DMS153 (cell line): ENCODE data around the gene LCN9.
"Not testable (repeated sequence)": the region's sequence is repeated elsewhere in the genome, so short reads cannot be mapped to it uniquely, and the experiment has no call there.

Source experiments
- DNase-seq: peaks from one replicate; lab custom pipeline; 2025; lab: John Stamatoyannopoulos, UW

LCN9 gene

DNA sequence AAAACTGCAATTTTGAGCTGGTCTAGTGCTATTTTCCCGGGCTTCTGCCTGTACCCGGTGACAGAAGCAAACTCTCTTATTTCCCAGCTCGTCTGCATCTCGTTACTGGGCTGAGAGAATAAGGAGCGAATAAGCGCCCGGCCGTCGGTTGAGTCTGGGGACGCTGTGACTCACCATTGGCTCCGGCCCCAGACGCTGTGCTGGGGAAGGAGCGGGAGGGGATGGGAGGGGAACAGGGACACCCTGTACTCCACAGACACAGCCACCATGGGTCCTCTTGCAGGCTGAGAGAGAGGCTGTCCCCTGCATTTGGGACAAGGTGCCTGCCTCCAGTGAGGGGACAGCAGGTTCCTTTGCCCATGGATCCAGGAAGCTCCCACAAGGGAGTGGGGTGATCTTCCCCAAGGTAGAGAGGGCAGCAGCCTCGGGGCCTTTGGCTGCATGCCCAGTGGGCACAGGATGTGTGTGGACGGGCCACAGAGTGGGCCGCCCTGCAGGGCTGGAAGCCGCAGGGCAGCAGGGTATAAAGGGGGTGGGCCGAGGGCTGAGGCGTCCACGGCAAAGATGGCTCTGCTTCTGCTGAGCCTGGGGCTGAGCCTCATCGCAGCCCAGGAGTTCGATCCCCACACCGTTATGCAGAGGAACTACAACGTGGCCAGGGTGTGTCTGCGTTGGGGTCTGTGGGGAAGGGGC is at the start of gene LCN9:
Gene LCN9, plus strand, starts transcription at position 552 of the 693 bp plus-strand sequence. Its CDS starts 13 bp downstream, at position 565.
- no peak for DNase-seq

- no peak for DNase-seq
These were observed 48.9 kb upstream of the LCN9 start for GRCh38 chr9:135613946-135614805.

DNA sequence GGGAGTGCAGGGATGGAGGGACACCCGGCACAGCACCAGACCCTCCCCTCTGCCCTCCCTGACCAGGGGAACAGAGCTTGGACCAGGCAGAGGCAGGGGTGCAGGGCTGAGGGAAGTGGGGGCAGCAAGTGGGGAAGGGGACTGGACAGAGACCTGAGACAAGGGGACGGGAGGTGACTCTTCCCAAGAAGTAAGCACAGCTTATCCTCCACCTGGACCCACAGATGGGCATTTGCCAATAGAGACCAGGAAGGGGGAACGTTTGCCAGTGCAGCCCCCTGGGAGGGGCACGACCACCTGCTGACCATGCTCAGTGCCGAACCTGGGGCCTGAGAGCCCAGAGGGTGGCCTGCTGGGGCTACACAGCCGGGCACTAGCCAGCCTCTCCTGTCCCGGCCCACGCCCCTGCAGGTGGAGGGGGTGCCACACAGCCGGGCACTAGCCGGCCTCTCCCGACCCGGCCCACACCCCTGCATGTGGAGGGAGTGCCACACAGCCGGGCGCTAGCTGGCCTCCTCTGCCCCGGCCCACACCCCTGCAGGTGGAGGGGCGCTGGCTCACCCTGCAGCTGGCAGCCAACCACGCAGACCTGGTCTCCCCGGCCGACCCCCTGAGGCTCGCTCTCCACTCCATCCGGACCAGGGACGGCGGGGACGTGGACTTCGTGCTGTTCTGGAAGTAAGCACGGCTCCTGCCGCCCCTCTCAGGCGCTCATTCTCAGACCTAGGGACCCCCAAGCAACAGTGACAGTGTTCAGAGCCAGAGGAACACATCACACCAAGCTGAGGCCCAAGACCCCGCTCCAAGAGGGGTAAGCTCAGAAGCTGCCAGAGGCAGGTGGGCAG is 48.1 kb upstream of the LCN9 start:
- no peak for DNase-seq

- DNase-seq = no peak
These were observed 47.2 kb upstream of the LCN9 start for GRCh38 chr9:135615666-135616618.

DNA sequence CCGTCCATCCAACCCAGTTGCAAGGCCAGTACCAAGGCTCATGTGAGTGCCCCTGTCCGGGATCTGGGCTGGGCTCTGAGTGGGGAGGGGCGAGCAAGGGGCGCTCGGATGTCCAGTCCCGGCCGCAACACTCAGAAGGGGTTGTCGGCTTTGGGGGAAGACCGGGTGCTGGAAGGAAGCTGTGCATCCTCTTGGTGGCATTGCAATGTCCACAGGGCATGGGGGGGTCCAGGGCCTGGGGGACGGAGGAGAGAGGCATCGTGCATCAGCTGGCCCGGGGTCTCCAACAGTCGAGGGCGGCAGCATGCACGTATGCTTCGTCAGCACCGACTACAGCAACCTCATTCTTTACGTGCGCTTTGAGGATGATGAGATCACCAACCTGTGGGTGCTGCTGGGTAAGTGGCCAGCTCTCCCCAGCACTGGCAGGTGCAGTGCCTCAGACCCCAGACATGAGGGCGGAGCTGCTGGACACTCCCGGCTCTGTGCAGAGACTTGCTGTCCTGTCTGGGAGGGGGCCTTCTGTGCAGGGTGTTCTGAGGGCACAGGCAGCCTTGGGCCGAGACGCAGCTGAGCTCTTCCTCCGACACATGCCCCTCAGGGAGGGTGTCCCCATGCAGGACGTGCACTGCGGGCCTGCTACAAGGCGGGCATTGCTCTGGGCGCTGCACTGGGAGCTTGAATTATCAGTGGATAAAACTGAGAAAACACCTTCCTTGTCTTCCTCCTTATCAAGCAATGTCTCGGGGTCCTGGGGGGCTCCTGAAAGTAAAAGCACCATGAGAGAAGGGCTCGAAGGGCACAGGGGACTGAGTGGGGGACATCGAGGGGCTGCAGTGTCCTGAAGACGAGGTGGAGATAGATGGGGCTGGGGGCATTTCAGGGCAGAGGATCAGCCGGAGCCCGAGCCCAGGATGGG is 46.2 kb upstream of the LCN9 start:
- DNase-seq = no peak

DNA sequence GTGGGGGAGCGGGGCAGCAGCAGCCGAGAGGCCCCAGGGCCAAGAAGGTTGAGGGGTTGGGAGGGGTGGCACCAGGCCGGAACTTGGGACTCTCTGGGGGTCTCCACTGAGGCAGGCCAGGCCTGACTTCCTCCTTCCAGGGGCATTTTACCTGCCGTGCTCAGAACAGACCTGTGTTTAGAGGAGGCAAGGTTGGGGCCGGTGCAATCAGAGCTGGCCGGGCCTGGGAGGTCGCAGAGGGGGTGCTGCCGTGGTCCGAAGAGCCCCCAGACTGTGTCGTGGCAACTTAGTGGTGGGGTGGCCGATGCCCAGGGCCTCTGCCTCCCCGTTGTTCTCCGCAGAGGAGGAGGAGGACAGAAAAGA is 45.6 kb upstream of the LCN9 start:
- no peak for DNase-seq

DNA sequence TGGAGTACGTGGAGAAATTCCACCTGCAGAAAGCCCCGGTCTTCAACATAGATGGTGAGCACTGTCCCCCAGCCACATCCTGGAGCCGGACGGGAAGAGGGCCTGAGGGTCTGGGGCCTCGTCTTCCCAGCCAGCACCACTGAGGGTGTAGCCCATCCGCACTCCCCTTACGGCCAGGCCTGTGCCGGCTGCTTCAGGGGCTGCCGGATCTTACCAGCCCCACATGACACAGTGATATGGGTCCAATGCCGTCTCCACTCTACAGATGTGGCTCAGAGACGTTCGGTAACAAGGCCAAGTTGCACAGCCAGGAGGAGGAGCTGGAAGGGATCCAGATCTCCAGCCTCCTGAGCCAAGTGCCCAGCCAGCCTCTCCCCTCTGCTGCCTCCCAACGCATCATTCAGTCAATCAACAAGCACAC is 45.1 kb upstream of the LCN9 start:
- DNase-seq = no peak

- DNase-seq = no peak
These were observed 44.1 kb upstream of the LCN9 start for GRCh38 chr9:135618866-135619598.

- DNase-seq = no peak
These were observed 43.6 kb upstream of the LCN9 start for GRCh38 chr9:135619599-135619886.

- no peak for DNase-seq
These were observed 42.6 kb upstream of the LCN9 start for GRCh38 chr9:135620558-135620957.

- DNase-seq = no peak
These were observed 40.6 kb upstream of the LCN9 start for GRCh38 chr9:135622415-135623020.

- DNase-seq = no peak
These were observed 38.8 kb upstream of the LCN9 start for GRCh38 chr9:135624282-135624681.

DNA sequence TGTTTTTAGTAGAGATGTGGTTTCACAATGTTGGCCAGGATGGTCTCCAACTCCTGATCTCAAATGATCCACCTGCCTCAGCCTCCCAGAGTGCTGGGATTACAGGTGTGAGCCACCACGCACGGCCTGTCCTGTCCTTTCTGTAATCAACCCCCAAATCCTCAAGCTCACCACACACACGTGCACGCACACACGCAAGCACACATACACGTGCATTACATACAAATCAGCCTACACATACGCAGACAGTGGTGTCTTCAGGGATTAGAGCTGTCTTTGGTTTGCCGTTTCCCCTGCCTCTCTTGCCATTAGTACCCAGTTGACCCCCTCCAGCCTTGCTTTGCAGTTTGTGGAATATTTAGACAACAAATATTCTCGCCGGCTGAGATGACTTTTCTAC is 30.3 kb upstream of the LCN9 start:
- DNase-seq = no peak

GRCh38 chr9:135636930-135637530 is 26.1 kb upstream of the LCN9 start:
- DNase-seq = not testable (repeated sequence)

- no peak for DNase-seq
These were observed 23.9 kb upstream of the LCN9 start, which contains the start of gene GLT6D1 for GRCh38 chr9:135639196-135639595. Gene GLT6D1, minus strand, starts transcription at chr9:135639540. Its CDS starts 353 bp downstream, at chr9:135639187.

DNA sequence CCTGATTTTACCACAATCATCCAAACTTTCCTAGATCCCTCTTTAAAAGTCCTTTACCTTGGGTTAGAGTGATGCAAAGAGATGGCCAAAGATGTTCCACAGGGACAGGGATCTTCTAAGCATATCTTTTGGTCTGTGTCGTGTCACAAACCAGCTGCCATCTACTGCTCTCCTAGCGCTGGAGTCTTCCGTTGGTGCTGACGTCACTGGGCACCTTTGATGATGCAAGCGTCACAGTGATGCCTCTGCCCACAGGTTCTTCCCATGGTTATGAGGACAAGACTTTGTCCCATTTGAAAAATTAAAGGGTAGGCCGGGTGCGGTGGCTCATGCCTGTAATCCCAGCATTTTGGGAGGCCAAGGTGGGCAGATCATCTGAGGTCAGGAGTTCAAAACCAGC is 22.1 kb upstream of the LCN9 start:
- DNase-seq = no peak

DNA sequence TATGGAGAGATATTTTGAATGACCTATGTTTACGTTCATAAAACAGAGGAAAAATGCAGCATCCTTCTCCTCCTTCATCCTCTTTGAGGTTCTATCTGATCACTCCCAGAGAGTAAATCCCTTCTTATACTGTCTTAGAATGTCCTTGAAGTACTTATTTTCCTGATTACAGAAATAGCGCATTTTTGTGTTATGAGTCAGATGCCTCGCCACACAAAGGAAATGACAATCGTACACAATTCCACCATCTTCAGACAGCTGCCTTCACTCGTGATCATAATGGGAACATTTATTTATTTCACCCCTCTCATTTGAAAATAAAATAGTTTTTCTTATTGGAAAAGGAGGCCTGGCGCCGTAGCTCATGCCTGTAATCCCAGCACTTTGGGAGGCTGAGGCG is 21.4 kb upstream of the LCN9 start:
- DNase-seq = no peak

DNA sequence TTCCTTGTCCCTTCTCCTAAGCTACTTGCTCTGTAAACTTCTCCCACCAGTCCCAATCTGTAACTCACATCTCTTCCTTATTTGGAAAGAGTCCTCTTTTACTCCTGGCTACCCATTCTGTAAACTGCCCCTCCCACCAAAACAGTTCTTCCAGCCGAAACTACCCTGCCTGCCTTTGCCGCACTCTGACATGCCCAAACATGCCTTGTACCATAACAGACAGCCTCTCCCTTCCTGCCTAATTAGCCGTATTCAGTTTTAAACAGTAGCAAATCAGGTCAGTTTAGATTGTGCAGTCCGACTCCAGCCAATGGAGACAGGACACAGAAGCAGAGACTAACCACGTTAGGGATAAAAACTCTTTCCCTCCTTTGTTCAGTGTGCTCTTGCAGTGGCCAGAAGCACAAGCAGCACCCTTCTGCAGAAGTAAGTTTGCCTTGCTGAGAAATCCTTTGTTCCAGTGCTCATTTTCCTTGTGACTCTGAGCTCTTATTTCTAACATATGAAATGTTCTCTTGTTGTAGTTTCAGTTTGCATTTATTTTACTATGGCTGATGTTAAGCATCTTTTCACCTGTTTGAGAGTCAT is 18.4 kb upstream of the LCN9 start:
- DNase-seq = no peak
